Ishikawa (cell line): ENCODE data around the gene KIF3A.

Experiments used
- CREB1 ChIP-seq: IDR thresholded peaks from 2 replicates; pipeline ENCODE4 v1.6.1; 2012; ENCODE audit warnings: low read depth
- EP300 ChIP-seq: IDR thresholded peaks from 2 replicates; pipeline ENCODE4 v1.6.1; 2012; ENCODE audit warnings: borderline replicate concordance
- NFIC ChIP-seq: IDR thresholded peaks from 2 replicates; pipeline ENCODE4 v1.6.1; 2012
- RAD21 ChIP-seq: IDR thresholded peaks from 2 replicates; pipeline ENCODE4 v1.6.1; 2012; ENCODE audit warnings: low read depth
- TAF1 ChIP-seq: IDR thresholded peaks from 2 replicates; pipeline ENCODE4 v1.6.1; 2012; ENCODE audit warnings: low read depth, mild to moderate bottlenecking
- USF1 ChIP-seq: IDR thresholded peaks from 2 replicates; pipeline ENCODE4 v1.6.1; 2012
- TF ChIP-seq, protein P1 (sequence below): IDR thresholded peaks from 2 replicates; pipeline ENCODE4 v1.6.1; 2012; ENCODE audit warnings: low read depth, mild to moderate bottlenecking
- TF ChIP-seq, protein P2 (sequence below): IDR thresholded peaks from 2 replicates; pipeline ENCODE4 v1.6.1; 2012

DNA sequence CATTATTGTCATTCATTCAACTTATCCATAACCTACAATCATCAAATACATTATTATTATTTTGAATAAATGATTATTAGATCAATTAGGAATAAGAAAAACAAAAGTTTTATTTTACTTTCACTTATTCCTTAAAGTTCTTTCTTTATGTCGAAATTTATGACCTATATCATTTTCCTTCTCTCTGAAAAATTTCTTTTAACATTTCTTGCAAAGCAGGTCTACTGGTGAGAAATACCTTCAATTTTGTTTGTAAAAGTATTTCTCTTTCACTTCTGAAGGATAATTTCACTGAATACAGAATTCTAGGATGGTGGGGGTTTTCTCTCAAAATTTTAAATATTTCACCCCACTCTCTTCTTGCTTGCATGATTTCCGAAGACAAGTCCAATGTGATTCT, 7.3 kb upstream of the KIF3A start:
- no peak for TF ChIP-seq NFIC
- TF ChIP-seq, protein P1, sequence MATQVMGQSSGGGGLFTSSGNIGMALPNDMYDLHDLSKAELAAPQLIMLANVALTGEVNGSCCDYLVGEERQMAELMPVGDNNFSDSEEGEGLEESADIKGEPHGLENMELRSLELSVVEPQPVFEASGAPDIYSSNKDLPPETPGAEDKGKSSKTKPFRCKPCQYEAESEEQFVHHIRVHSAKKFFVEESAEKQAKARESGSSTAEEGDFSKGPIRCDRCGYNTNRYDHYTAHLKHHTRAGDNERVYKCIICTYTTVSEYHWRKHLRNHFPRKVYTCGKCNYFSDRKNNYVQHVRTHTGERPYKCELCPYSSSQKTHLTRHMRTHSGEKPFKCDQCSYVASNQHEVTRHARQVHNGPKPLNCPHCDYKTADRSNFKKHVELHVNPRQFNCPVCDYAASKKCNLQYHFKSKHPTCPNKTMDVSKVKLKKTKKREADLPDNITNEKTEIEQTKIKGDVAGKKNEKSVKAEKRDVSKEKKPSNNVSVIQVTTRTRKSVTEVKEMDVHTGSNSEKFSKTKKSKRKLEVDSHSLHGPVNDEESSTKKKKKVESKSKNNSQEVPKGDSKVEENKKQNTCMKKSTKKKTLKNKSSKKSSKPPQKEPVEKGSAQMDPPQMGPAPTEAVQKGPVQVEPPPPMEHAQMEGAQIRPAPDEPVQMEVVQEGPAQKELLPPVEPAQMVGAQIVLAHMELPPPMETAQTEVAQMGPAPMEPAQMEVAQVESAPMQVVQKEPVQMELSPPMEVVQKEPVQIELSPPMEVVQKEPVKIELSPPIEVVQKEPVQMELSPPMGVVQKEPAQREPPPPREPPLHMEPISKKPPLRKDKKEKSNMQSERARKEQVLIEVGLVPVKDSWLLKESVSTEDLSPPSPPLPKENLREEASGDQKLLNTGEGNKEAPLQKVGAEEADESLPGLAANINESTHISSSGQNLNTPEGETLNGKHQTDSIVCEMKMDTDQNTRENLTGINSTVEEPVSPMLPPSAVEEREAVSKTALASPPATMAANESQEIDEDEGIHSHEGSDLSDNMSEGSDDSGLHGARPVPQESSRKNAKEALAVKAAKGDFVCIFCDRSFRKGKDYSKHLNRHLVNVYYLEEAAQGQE, result no peak
- TF ChIP-seq RAD21, result no peak
- TF ChIP-seq USF1, result no peak
- TF ChIP-seq TAF1, result no peak
- TF ChIP-seq CREB1, result no peak
- TF ChIP-seq, protein P2, sequence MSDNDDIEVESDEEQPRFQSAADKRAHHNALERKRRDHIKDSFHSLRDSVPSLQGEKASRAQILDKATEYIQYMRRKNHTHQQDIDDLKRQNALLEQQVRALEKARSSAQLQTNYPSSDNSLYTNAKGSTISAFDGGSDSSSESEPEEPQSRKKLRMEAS, result no peak
- no peak for TF ChIP-seq EP300
